ENCODE data around the gene INTS6L.
A peak's percentile ranks its signal among the peaks of the same experiment; 100 is the strongest.

The INTS6L gene

DNA sequence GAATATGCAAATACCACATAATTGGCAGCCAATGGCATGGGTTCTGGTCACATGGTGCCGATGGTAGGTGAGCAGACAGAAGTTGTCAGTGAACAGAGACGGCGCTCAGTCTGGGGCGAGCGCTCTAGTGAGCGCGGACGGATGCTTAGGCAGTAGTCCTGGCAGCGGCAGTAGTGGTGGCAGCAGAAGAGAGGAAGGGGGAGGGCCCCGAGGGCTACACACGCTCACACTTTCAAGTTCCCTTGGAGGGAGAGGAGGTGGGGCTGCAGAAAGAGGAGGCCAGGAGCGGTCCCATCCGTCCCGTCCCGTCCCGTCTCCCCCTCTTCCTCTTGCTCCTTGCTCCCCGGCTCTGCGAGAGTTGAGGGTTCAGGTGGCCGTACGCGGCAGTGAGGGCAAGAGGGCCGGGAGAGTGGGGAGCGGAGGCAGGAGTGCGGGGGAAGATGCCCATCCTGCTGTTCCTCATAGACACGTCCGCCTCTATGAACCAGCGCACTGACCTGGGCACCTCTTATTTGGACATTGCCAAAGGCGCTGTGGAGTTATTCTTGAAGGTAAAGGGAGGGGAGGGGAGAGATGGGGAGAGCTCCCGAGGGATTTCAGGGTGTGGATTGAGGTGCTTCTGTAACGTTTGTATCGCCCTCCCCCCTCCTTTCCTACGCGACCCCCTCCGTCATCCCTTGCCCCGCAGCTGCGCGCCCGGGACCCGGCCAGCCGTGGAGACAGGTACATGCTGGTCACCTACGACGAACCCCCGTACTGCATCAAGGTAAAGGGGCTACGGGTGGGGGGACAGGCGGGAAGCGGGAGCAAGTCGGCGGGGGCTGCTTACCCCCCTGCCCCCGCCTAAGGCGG is at the start of gene INTS6L:
Gene INTS6L, plus strand, starts transcription at position 108 of the 852 bp plus-strand sequence. Its CDS starts 333 bp downstream, at position 441.
- no peaks in the 10 kb centered on the region for H3K9me3 ChIP-seq (ENCODE audit: control insufficient read depth in 1 of 2, low read length in 2 of 2)
- peak within 1 kb of the TSS; percentile 89 for H3K27ac ChIP-seq (ENCODE audit: low read depth, low read length)
- H3K9ac ChIP-seq (ENCODE audit: low read depth in 1 of 2, low read length in 2 of 2), result peak within 1 kb of the TSS; percentile 73 to 74
- H3K36me3 ChIP-seq (ENCODE audit: control insufficient read depth in 1 of 2, insufficient read depth in 2 of 2, low read length in 2 of 2), result no peaks in the 10 kb centered on the region
- H3K27me3 ChIP-seq (ENCODE audit: control insufficient read depth in 1 of 2, insufficient read depth in 2 of 2, low read length in 2 of 2), result no peaks in the 10 kb centered on the region
- H3K4me1 ChIP-seq (ENCODE audit: control insufficient read depth in 1 of 2, insufficient read depth in 2 of 2, low read length in 2 of 2), result no peaks in the 10 kb centered on the region
- peak within 1 kb of the TSS; percentile 80 to 82 for H3K4me3 ChIP-seq (ENCODE audit: low read depth in 1 of 2, low read length in 2 of 2)

DNA sequence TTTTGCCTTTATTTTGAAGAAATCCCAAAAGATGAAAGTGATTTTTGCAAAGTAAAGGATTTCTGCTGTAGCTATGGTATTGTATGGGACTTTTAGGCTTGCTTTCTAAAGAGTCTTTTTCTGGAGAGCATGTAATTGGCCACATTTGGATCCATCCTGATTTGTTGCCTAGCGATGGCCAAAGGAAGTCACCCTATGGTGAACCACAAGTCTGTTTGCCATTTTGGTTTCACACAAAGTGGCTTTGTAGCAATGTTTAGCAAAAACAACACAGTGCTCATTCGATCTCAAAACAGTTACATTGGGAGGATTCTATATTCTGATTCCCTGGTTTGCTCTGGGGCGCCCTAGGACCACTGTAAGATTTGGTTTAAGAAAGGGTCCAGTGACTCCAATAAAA is 44.1 kb upstream of the INTS6L start:
- no peak overlapping the region for H3K4me3 ChIP-seq (ENCODE audit: low read depth in 1 of 2, low read length in 2 of 2)
- no peaks in the 10 kb centered on the region for H3K4me1 ChIP-seq (ENCODE audit: control insufficient read depth in 1 of 2, insufficient read depth in 2 of 2, low read length in 2 of 2)
- H3K9me3 ChIP-seq (ENCODE audit: control insufficient read depth in 1 of 2, low read length in 2 of 2), result no peaks in the 10 kb centered on the region
- H3K36me3 ChIP-seq (ENCODE audit: control insufficient read depth in 1 of 2, insufficient read depth in 2 of 2, low read length in 2 of 2), result no peaks in the 10 kb centered on the region
- no peak overlapping the region for H3K27ac ChIP-seq (ENCODE audit: low read depth, low read length)
- H3K9ac ChIP-seq (ENCODE audit: low read depth in 1 of 2, low read length in 2 of 2), result no peak overlapping the region
- no peaks in the 10 kb centered on the region for H3K27me3 ChIP-seq (ENCODE audit: control insufficient read depth in 1 of 2, insufficient read depth in 2 of 2, low read length in 2 of 2)

GRCh38 chrX:135477576-135477975 is 42.9 kb upstream of the INTS6L start:
- Histone ChIP-seq H3K9ac (ENCODE audit: low read depth in 1 of 2, low read length in 2 of 2) (no peak overlapping the region), H3K4me1 (ENCODE audit: control insufficient read depth in 1 of 2, insufficient read depth in 2 of 2, low read length in 2 of 2) (no peaks in the 10 kb centered on the region), H3K36me3 (ENCODE audit: control insufficient read depth in 1 of 2, insufficient read depth in 2 of 2, low read length in 2 of 2) (no peaks in the 10 kb centered on the region), H3K27me3 (ENCODE audit: control insufficient read depth in 1 of 2, insufficient read depth in 2 of 2, low read length in 2 of 2) (no peaks in the 10 kb centered on the region), H3K4me3 (ENCODE audit: low read depth in 1 of 2, low read length in 2 of 2) (no peak overlapping the region), H3K9me3 (ENCODE audit: control insufficient read depth in 1 of 2, low read length in 2 of 2) (no peaks in the 10 kb centered on the region), H3K27ac (ENCODE audit: low read depth, low read length) (no peak overlapping the region)

GRCh38 chrX:135480076-135480475 is 40.4 kb upstream of the INTS6L start:
- no peaks in the 10 kb centered on the region for H3K9me3 ChIP-seq (ENCODE audit: control insufficient read depth in 1 of 2, low read length in 2 of 2)
- no peak overlapping the region for H3K4me3 ChIP-seq (ENCODE audit: low read depth in 1 of 2, low read length in 2 of 2)
- no peaks in the 10 kb centered on the region for H3K36me3 ChIP-seq (ENCODE audit: control insufficient read depth in 1 of 2, insufficient read depth in 2 of 2, low read length in 2 of 2)
- H3K4me1 ChIP-seq (ENCODE audit: control insufficient read depth in 1 of 2, insufficient read depth in 2 of 2, low read length in 2 of 2), result no peaks in the 10 kb centered on the region
- H3K27ac ChIP-seq (ENCODE audit: low read depth, low read length), result no peak overlapping the region
- no peaks in the 10 kb centered on the region for H3K27me3 ChIP-seq (ENCODE audit: control insufficient read depth in 1 of 2, insufficient read depth in 2 of 2, low read length in 2 of 2)
- H3K9ac ChIP-seq (ENCODE audit: low read depth in 1 of 2, low read length in 2 of 2), result no peak overlapping the region

DNA sequence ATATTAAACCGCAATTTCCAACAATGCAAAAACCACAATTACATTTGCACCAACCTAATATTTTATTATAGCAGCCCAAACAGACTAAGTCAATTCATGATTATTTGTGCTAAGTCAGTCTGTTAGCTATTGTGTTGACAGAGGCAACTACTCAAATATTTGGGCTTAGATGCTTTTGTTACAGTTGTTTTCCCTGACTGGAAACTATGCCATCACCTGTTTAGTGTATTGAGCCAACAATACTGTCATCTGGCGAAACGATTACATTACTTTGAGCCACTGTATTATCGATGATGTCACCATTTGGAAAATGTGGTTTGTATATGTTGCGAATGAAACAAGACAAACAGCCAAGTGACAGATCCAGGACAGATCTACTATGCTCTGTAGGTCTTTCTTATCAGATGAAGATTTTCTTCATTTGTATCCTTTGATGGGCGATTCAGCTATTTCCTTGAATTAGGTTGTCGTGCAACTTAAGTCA is 38.7 kb upstream of the INTS6L start:
- Histone ChIP-seq H3K9me3 (ENCODE audit: control insufficient read depth in 1 of 2, low read length in 2 of 2) (no peaks in the 10 kb centered on the region), H3K27me3 (ENCODE audit: control insufficient read depth in 1 of 2, insufficient read depth in 2 of 2, low read length in 2 of 2) (no peaks in the 10 kb centered on the region), H3K9ac (ENCODE audit: low read depth in 1 of 2, low read length in 2 of 2) (no peak overlapping the region), H3K27ac (ENCODE audit: low read depth, low read length) (no peak overlapping the region), H3K4me3 (ENCODE audit: low read depth in 1 of 2, low read length in 2 of 2) (no peak overlapping the region), H3K36me3 (ENCODE audit: control insufficient read depth in 1 of 2, insufficient read depth in 2 of 2, low read length in 2 of 2) (no peaks in the 10 kb centered on the region), H3K4me1 (ENCODE audit: control insufficient read depth in 1 of 2, insufficient read depth in 2 of 2, low read length in 2 of 2) (no peaks in the 10 kb centered on the region)

DNA sequence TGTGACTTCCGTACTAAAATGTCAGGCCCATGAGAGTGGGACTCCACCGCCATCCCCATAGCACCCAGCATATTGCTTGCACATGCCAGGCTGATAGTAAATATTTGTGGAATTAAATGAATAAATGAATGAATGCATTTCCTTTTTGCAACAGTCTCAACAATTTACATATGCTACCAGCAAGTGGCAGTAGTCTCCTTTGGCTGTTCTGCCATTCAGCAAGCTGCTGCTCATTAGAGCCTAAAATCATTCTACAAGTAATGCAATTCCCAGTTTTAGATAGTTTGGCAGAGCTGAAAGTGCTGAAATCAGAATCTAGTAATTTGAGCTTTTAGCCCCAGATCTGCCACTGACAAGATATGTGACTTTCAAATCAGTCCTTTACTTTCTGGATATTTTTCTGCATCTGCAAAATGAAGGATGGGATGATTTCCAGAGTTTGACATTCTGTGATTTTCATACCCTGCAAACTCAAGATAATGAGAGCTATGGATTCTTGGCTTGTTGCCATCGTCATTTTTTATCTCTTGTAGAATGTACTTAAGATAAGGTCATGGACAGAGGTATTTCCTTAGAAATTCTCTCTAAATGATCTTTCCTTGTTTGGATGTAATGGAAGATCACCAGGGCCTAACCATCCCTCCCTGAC is 35.7 kb upstream of the INTS6L start:
- H3K36me3 ChIP-seq (ENCODE audit: control insufficient read depth in 1 of 2, insufficient read depth in 2 of 2, low read length in 2 of 2), result no peaks in the 10 kb centered on the region
- no peaks in the 10 kb centered on the region for H3K9me3 ChIP-seq (ENCODE audit: control insufficient read depth in 1 of 2, low read length in 2 of 2)
- H3K27me3 ChIP-seq (ENCODE audit: control insufficient read depth in 1 of 2, insufficient read depth in 2 of 2, low read length in 2 of 2), result no peaks in the 10 kb centered on the region
- no peaks in the 10 kb centered on the region for H3K4me1 ChIP-seq (ENCODE audit: control insufficient read depth in 1 of 2, insufficient read depth in 2 of 2, low read length in 2 of 2)
- no peak overlapping the region for H3K4me3 ChIP-seq (ENCODE audit: low read depth in 1 of 2, low read length in 2 of 2)
- no peak overlapping the region for H3K27ac ChIP-seq (ENCODE audit: low read depth, low read length)
- no peak overlapping the region for H3K9ac ChIP-seq (ENCODE audit: low read depth in 1 of 2, low read length in 2 of 2)

DNA sequence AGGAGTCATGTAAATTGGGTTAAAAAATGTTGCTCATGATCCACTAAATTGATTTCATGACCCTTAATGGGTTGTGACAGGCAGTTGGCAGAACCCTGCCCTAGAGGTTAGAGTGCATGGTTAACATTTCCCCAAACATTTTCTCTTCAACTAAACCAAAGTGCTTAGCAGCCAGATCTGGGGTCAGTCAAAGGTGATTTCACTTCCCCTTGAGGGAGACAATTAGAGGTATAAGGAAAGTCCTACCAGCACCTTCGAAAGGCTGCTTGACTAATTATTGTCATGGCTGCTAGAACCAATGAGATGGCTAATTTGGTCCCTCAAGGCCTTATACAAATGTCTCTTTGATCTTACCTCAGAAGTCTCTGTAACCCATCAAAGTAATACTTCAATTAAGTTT is 30.9 kb upstream of the INTS6L start:
- Histone ChIP-seq H3K9ac (ENCODE audit: low read depth in 1 of 2, low read length in 2 of 2) (no peak overlapping the region), H3K4me1 (ENCODE audit: control insufficient read depth in 1 of 2, insufficient read depth in 2 of 2, low read length in 2 of 2) (no peaks in the 10 kb centered on the region), H3K27ac (ENCODE audit: low read depth, low read length) (no peak overlapping the region), H3K9me3 (ENCODE audit: control insufficient read depth in 1 of 2, low read length in 2 of 2) (no peaks in the 10 kb centered on the region), H3K27me3 (ENCODE audit: control insufficient read depth in 1 of 2, insufficient read depth in 2 of 2, low read length in 2 of 2) (no peaks in the 10 kb centered on the region), H3K4me3 (ENCODE audit: low read depth in 1 of 2, low read length in 2 of 2) (no peak overlapping the region), H3K36me3 (ENCODE audit: control insufficient read depth in 1 of 2, insufficient read depth in 2 of 2, low read length in 2 of 2) (no peaks in the 10 kb centered on the region)

DNA sequence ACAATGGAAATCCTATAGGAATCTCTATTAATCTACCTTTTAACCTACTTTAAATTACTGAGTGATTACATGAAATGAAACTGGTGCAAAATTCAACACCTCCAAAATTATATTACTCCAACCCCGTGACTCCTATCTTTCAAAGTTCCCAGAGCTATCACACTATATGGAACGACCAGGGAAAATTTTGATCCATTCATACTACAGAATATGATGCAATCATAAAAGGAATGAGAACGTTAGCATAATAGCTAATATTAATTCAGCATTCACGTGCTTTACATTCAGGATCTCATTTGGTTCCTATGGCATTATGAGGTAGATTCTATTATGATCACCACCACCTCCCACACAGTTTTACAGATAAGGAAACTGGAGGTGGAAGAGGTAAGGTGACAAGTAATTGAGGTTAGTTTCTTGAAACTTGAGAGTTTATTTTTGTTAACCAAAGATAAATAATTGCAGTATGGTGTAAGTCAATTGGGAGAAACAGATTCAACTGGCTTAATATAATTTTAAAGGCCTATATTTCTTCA is 29.4 kb upstream of the INTS6L start:
- Histone ChIP-seq H3K9ac (ENCODE audit: low read depth in 1 of 2, low read length in 2 of 2) (no peak overlapping the region), H3K9me3 (ENCODE audit: control insufficient read depth in 1 of 2, low read length in 2 of 2) (no peaks in the 10 kb centered on the region), H3K27me3 (ENCODE audit: control insufficient read depth in 1 of 2, insufficient read depth in 2 of 2, low read length in 2 of 2) (no peaks in the 10 kb centered on the region), H3K27ac (ENCODE audit: low read depth, low read length) (no peak overlapping the region), H3K4me3 (ENCODE audit: low read depth in 1 of 2, low read length in 2 of 2) (no peak overlapping the region), H3K4me1 (ENCODE audit: control insufficient read depth in 1 of 2, insufficient read depth in 2 of 2, low read length in 2 of 2) (no peaks in the 10 kb centered on the region), H3K36me3 (ENCODE audit: control insufficient read depth in 1 of 2, insufficient read depth in 2 of 2, low read length in 2 of 2) (no peaks in the 10 kb centered on the region)

GRCh38 chrX:135494453-135494852 is 26.0 kb upstream of the INTS6L start:
- Histone ChIP-seq H3K9ac (ENCODE audit: low read depth in 1 of 2, low read length in 2 of 2) (no peak overlapping the region), H3K4me1 (ENCODE audit: control insufficient read depth in 1 of 2, insufficient read depth in 2 of 2, low read length in 2 of 2) (no peaks in the 10 kb centered on the region), H3K4me3 (ENCODE audit: low read depth in 1 of 2, low read length in 2 of 2) (no peak overlapping the region), H3K36me3 (ENCODE audit: control insufficient read depth in 1 of 2, insufficient read depth in 2 of 2, low read length in 2 of 2) (no peaks in the 10 kb centered on the region), H3K27me3 (ENCODE audit: control insufficient read depth in 1 of 2, insufficient read depth in 2 of 2, low read length in 2 of 2) (no peaks in the 10 kb centered on the region), H3K9me3 (ENCODE audit: control insufficient read depth in 1 of 2, low read length in 2 of 2) (no peaks in the 10 kb centered on the region), H3K27ac (ENCODE audit: low read depth, low read length) (no peak overlapping the region)

DNA sequence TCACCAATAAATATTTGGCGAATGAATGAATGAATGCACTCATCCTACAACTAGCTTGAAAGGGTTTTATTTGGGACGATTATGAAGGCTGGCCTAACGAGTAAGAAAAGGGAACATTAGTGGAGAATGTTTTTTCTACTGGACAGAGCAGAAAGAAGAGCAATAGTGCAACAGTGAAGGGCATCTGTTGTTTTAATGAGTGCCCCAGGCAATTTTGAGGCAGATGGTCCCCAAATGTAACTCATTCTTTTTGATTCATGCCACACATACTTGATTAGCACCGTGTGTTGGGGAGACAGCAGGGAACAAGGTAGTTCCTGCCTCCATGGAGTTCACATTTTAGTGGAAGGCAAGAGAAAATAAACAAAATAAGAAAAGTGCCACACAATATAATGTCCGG is 22.7 kb upstream of the INTS6L start:
- no peak overlapping the region for H3K27ac ChIP-seq (ENCODE audit: low read depth, low read length)
- no peak overlapping the region for H3K9ac ChIP-seq (ENCODE audit: low read depth in 1 of 2, low read length in 2 of 2)
- no peak overlapping the region for H3K4me3 ChIP-seq (ENCODE audit: low read depth in 1 of 2, low read length in 2 of 2)
- no peaks in the 10 kb centered on the region for H3K9me3 ChIP-seq (ENCODE audit: control insufficient read depth in 1 of 2, low read length in 2 of 2)
- H3K27me3 ChIP-seq (ENCODE audit: control insufficient read depth in 1 of 2, insufficient read depth in 2 of 2, low read length in 2 of 2), result no peaks in the 10 kb centered on the region
- H3K36me3 ChIP-seq (ENCODE audit: control insufficient read depth in 1 of 2, insufficient read depth in 2 of 2, low read length in 2 of 2), result no peaks in the 10 kb centered on the region
- no peaks in the 10 kb centered on the region for H3K4me1 ChIP-seq (ENCODE audit: control insufficient read depth in 1 of 2, insufficient read depth in 2 of 2, low read length in 2 of 2)
